B cell (primary cell): ENCODE measurements around the gene CNTN4. TPM values are rescaled to one million over a fixed set of nuclear protein-coding genes. Genes with fewer than 3 reads are reported as not detected.

ENCODE experiments used
- ATAC-seq: fragments of 200-7000 bp; cut with Tn5 transposase; one replicate; pipeline ENCODE4 v1.10.0; 2021; ENCODE audit warnings: low read depth, mild to moderate bottlenecking, moderate number of reproducible peaks, moderate library complexity
- CTCF ChIA-PET: fragments of 350-600 bp; sonication (Branson Sonifier 250); formaldehyde crosslinking; loops from one replicate; lab custom pipeline; 2021; ENCODE audit warnings: antibody characterized with exemption, inconsistent platforms; lab: Charles Lee
- POLR2A ChIA-PET: fragments of 350-600 bp; sonication (Branson Sonifier 250); formaldehyde crosslinking; loops from one replicate; lab custom pipeline; 2021; ENCODE audit warnings: antibody characterized with exemption; lab: Charles Lee
- DNase-seq: peaks from one replicate; pipeline ENCODE4 v3.0.0; 2013
- H2AFZ ChIP-seq: 2 replicates; pipeline ENCODE4 v1.6.1; 2012; ENCODE audit warnings: mild to moderate bottlenecking, low read depth, low read length; ENCODE audit not compliant: insufficient read depth, poor library complexity, severe bottlenecking
- H3K27ac ChIP-seq, 2 donors: 1 replicate in 1 of 2; 2 replicates in 1 of 2; pipeline ENCODE4 v1.5.1; 2012 to 2013; ENCODE audit warnings: low read length in 2 of 2, mild to moderate bottlenecking in 2 of 2, moderate library complexity in 1 of 2
- H3K27me3 ChIP-seq, 4 experiments: fragments of 200-600 bp in 1 of 4; sonication (generic) in 1 of 4; replicated peaks in 1 of 4; 1 replicate in 2 of 4; 2 replicates in 2 of 4; pipeline versions ENCODE4 v1.6.1 to v1.7.0; 2013 to 2016; ENCODE audit warnings: low read length in 3 of 4, mild to moderate bottlenecking in 2 of 4, mixed read lengths in 1 of 4, moderate library complexity in 1 of 4; ENCODE audit not compliant: insufficient read depth in 4 of 4, control insufficient read depth in 3 of 4; ENCODE audit errors: control extremely low read depth in 1 of 4
- H3K36me3 ChIP-seq, 2 experiments: replicated peaks in 1 of 2; 1 replicate in 1 of 2; 2 replicates in 1 of 2; pipeline versions ENCODE4 v1.6.1 to v1.7.1; 2013; ENCODE audit warnings: low read length in 1 of 2; ENCODE audit not compliant: insufficient read depth in 2 of 2, control insufficient read depth in 1 of 2; ENCODE audit errors: control extremely low read depth in 1 of 2, extremely low read depth in 1 of 2
- H3K4me1 ChIP-seq, 2 donors: fragments of 200-600 bp in 1 of 2; sonication (generic) in 1 of 2; 1 replicate in 1 of 2; 2 replicates in 1 of 2; pipeline versions ENCODE4 v1.5.1 to v1.6.1; 2013 to 2017; ENCODE audit warnings: low read length in 2 of 2; ENCODE audit not compliant: control insufficient read depth in 2 of 2, insufficient read depth in 2 of 2
- H3K4me2 ChIP-seq: replicated peaks from 2 replicates; pipeline ENCODE3; 2012; ENCODE audit warnings: mild to moderate bottlenecking, low read depth, low read length; ENCODE audit not compliant: poor library complexity, severe bottlenecking
- H3K4me3 ChIP-seq, 5 experiments: fragments of 200-600 bp in 1 of 5; sonication (generic) in 1 of 5; 1 replicate in 3 of 5; 2 replicates in 2 of 5; pipeline versions ENCODE4 v1.5.1 to v1.7.0; 2011 to 2016; ENCODE audit warnings: low read length in 4 of 5, mild to moderate bottlenecking in 4 of 5, low read depth in 2 of 5, control low read depth in 1 of 5, moderate library complexity in 1 of 5; ENCODE audit not compliant: insufficient read depth in 1 of 5; ENCODE audit errors: control extremely low read depth in 1 of 5, extremely low read depth in 1 of 5
- H3K79me2 ChIP-seq: fragments of 200-600 bp; sonication (generic); one replicate; pipeline ENCODE4 v1.6.0; 2016; ENCODE audit warnings: low read length; ENCODE audit not compliant: control insufficient read depth, insufficient read depth
- H3K9ac ChIP-seq: fragments of 200-600 bp; sonication (generic); 2 replicates; pipeline ENCODE4 v1.6.1; 2017; ENCODE audit warnings: mild to moderate bottlenecking, low read length, moderate library complexity
- H3K9me3 ChIP-seq, 3 donors: one replicate each; pipeline versions ENCODE4 v1.6.1 to v1.7.1; 2013; ENCODE audit warnings: low read length in 2 of 3; ENCODE audit not compliant: control insufficient read depth in 2 of 3, insufficient read depth in 1 of 3; ENCODE audit errors: control extremely low read depth in 1 of 3
- H4K20me1 ChIP-seq: 2 replicates; pipeline ENCODE4 v1.6.0; 2012; ENCODE audit warnings: mild to moderate bottlenecking, low read length; ENCODE audit not compliant: insufficient read depth, control insufficient read depth, poor library complexity, severe bottlenecking
- H3K27ac Mint-ChIP-seq: one replicate; pipeline ENCODE4 v1.8.0; 2021; ENCODE audit warnings: mixed read lengths
- H3K27me3 Mint-ChIP-seq: one replicate; pipeline ENCODE4 v1.8.0; 2021; ENCODE audit warnings: mixed read lengths
- H3K4me1 Mint-ChIP-seq: one replicate; pipeline ENCODE4 v1.8.0; 2021; ENCODE audit warnings: mixed read lengths
- H3K4me3 Mint-ChIP-seq: one replicate; pipeline ENCODE4 v1.8.0; 2021; ENCODE audit warnings: mixed read lengths
- H3K9me3 Mint-ChIP-seq: one replicate; pipeline ENCODE4 v1.8.0; 2022; ENCODE audit warnings: mixed read lengths; ENCODE audit not compliant: insufficient read depth
- CTCF ChIP-seq: fragments of 200-600 bp; IDR thresholded peaks from one replicate; pipeline ENCODE4 v1.8.0; 2022; ENCODE audit warnings: antibody characterized with exemption, mild to moderate bottlenecking
- EZH2 ChIP-seq: IDR thresholded peaks from 2 replicates; pipeline ENCODE4 v1.6.1; 2012; ENCODE audit warnings: borderline replicate concordance, low read depth, mild to moderate bottlenecking, moderate library complexity, low read length; ENCODE audit not compliant: insufficient read depth, poor library complexity, severe bottlenecking
- WGBS: methylation state at CpG from one replicate; pipeline ENCODE4 v1.1.5; 2013; ENCODE audit warnings: missing lambda C conversion rate; ENCODE audit not compliant: insufficient coverage; 5-methylcytosine and 5-hydroxymethylcytosine counted together
- intact Hi-C: fragments of 100-400 bp; cut with micrococcal nuclease; formaldehyde crosslinking; loops from one replicate; pipeline ENCODE4 v1.10.0; 2022
- polyA plus RNA-seq: library from polyadenylated mRNA; depleted of rRNA; stranded (reverse); fragments of >200 nt; gene quantifications from 2 replicates; pipeline ENCODE4 v1.2.3, GENCODE V29; 2012
- total RNA-seq, 2 donors: library from RNA; stranded (reverse); fragments of 120-200 nt in 1 of 2; gene quantifications; 1 replicate in 1 of 2; 2 replicates in 1 of 2; pipeline versions ENCODE4 v1.2.3 to v1.2.4, GENCODE V29; 2013 to 2022

Gene CNTN4
- total and polyA plus RNA-seq, 2 donors (not counting 1 experiment from before 2014, with no cell fraction given), result 0.05 TPM; not detected in 1

- Mint-ChIP-seq H3K4me3 (peak overlapping the region; percentile 8), H3K4me1 (peaks cover 23% of the 10 kb centered on the region), H3K9me3 (no peaks in the 10 kb centered on the region), H3K27ac (peak overlapping the region; percentile 43), H3K27me3 (no peaks in the 10 kb centered on the region)
- Histone ChIP-seq H3K4me2 (peak overlapping the region; percentile 32), H3K36me3 (no peaks in the 10 kb centered on the region), H3K4me1 (peaks cover 14 to 15% of the 10 kb centered on the region in 2 donors), H3K27ac (no peak overlapping the region), H3K27me3 (no peaks in the 10 kb centered on the region), H3K79me2 (no peaks in the 10 kb centered on the region), H3K9me3 (no peaks in the 10 kb centered on the region), H2AFZ (no peak overlapping the region), H3K9ac (no peak overlapping the region), H3K4me3 (no peak overlapping the region), H4K20me1 (no peaks in the 10 kb centered on the region)
- CTCF ChIA-PET, result interaction anchor here (1.4 kb wide), 1 partner anchor 41 kb away, joined by 5 read pairs; no protein-coding TSS in a partner anchor
- TF ChIP-seq CTCF (no peak), EZH2 (no peak)
- DNase-seq (peak; percentile 75), ATAC-seq (peak; percentile 96)
- 12% methylated on average over 4 of the region's 4 CpGs for WGBS
- intact Hi-C loops, result no loop called here
- POLR2A ChIA-PET, result no interaction called here
These were observed 990.4 kb downstream of the CNTN4 start for GRCh38 chr3:3089017-3089416.

- no peak overlapping the region for H3K4me2 ChIP-seq
- H3K27ac ChIP-seq, result no peak overlapping the region
- no peaks in the 10 kb centered on the region for H4K20me1 ChIP-seq
- peaks cover 0 to 1% (median 0%) of the 10 kb centered on the region in 3 donors for H3K9me3 ChIP-seq
- ChIA-PET POLR2A (no interaction called here), CTCF (no interaction called here)
- no peak overlapping the region for H3K27ac Mint-ChIP-seq
- WGBS, result 100% methylated on average over 1 of the region's 4 CpGs
- no peak for ATAC-seq
- no peak overlapping the region for H3K4me3 Mint-ChIP-seq
- H3K27me3 ChIP-seq, result no peaks in the 10 kb centered on the region
- H3K9me3 Mint-ChIP-seq, result no peaks in the 10 kb centered on the region
- no peak overlapping the region for H3K9ac ChIP-seq
- no peak for DNase-seq
- peaks cover 5% of the 10 kb centered on the region for H3K27me3 Mint-ChIP-seq
- no peak overlapping the region for H3K4me3 ChIP-seq
- H3K4me1 Mint-ChIP-seq, result peaks cover 10% of the 10 kb centered on the region
- H3K36me3 ChIP-seq, result no peaks in the 10 kb centered on the region
- TF ChIP-seq EZH2, result no peak
- no peak overlapping the region for H2AFZ ChIP-seq
- intact Hi-C loops, result no loop called here
- peaks cover 0 to 29% of the 10 kb centered on the region in 2 donors for H3K4me1 ChIP-seq
- no peaks in the 10 kb centered on the region for H3K79me2 ChIP-seq
These were observed 999.3 kb downstream of the CNTN4 start for GRCh38 chr3:3097958-3098357.
